Mesenchymal stem cell (in vitro differentiated cells and primary cell): ENCODE measurements around the gene NAV2.

Source experiments
- DNase-seq: peaks from one replicate; pipeline ENCODE4 v3.0.0-alpha.2; 2013
- H2AFZ ChIP-seq: one replicate; pipeline ENCODE4 v1.6.1; 2013; ENCODE audit warnings: low read depth, mild to moderate bottlenecking, control low read depth, inconsistent platforms, low read length, moderate library complexity
- H2AK5ac ChIP-seq: 2 replicates; pipeline ENCODE4 v1.6.1; 2013; ENCODE audit warnings: low read length, moderate library complexity, mild to moderate bottlenecking, inconsistent platforms; ENCODE audit not compliant: severe bottlenecking
- H2BK120ac ChIP-seq: one replicate; pipeline ENCODE4 v1.6.1; 2013; ENCODE audit warnings: low read depth, mild to moderate bottlenecking, inconsistent platforms, low read length, moderate library complexity
- H2BK12ac ChIP-seq, 2 experiments: one replicate each; pipeline ENCODE4 v1.6.1; 2013; ENCODE audit warnings: inconsistent platforms in 2 of 2, low read length in 2 of 2, mild to moderate bottlenecking in 2 of 2, moderate library complexity in 2 of 2, control low read depth in 1 of 2
- H2BK15ac ChIP-seq: one replicate; pipeline ENCODE4 v1.6.1; 2013; ENCODE audit warnings: mild to moderate bottlenecking, low read depth, inconsistent platforms; ENCODE audit not compliant: poor library complexity, severe bottlenecking
- H2BK5ac ChIP-seq: 2 replicates; pipeline ENCODE4 v1.6.1; 2013; ENCODE audit warnings: low read depth, mild to moderate bottlenecking, low read length, control low read depth, inconsistent platforms; ENCODE audit not compliant: poor library complexity, severe bottlenecking
- H3K14ac ChIP-seq, 2 experiments: one replicate each; pipeline ENCODE4 v1.6.1; 2013; ENCODE audit warnings: inconsistent platforms in 2 of 2, low read length in 2 of 2, control low read depth in 1 of 2, mild to moderate bottlenecking in 1 of 2, moderate library complexity in 1 of 2
- H3K18ac ChIP-seq, 2 experiments: one replicate each; pipeline ENCODE4 v1.6.1; 2013; ENCODE audit warnings: inconsistent platforms in 2 of 2, low read length in 2 of 2, control low read depth in 1 of 2, low read depth in 1 of 2, mild to moderate bottlenecking in 1 of 2
- H3K23ac ChIP-seq, 2 experiments: one replicate each; pipeline ENCODE4 v1.6.1; 2013; ENCODE audit warnings: inconsistent platforms in 2 of 2, low read length in 2 of 2, mild to moderate bottlenecking in 2 of 2, moderate library complexity in 2 of 2, control low read depth in 1 of 2
- H3K27ac ChIP-seq: 2 replicates; pipeline ENCODE4 v1.5.1; 2013; ENCODE audit warnings: mild to moderate bottlenecking, moderate library complexity, low read length, control low read depth, inconsistent platforms; ENCODE audit not compliant: poor library complexity, severe bottlenecking
- H3K27me3 ChIP-seq, 2 experiments: 2 replicates each; pipeline versions ENCODE4 v1.6.1 to v1.7.0; 2013; ENCODE audit warnings: low read length in 2 of 2, mild to moderate bottlenecking in 2 of 2, moderate library complexity in 2 of 2, control low read depth in 1 of 2, inconsistent platforms in 1 of 2; ENCODE audit not compliant: control insufficient read depth in 1 of 2, insufficient read depth in 1 of 2
- H3K36me3 ChIP-seq, 2 experiments: 2 replicates each; pipeline versions ENCODE4 v1.6.1 to v1.7.0; 2013; ENCODE audit warnings: low read length in 2 of 2, control low read depth in 1 of 2, inconsistent platforms in 1 of 2, low read depth in 1 of 2, mild to moderate bottlenecking in 1 of 2; ENCODE audit not compliant: insufficient read depth in 2 of 2, control insufficient read depth in 1 of 2
- H3K4ac ChIP-seq, 2 experiments: one replicate each; pipeline ENCODE4 v1.6.1; 2013; ENCODE audit warnings: inconsistent platforms in 2 of 2, low read length in 2 of 2, mild to moderate bottlenecking in 2 of 2, moderate library complexity in 2 of 2, control low read depth in 1 of 2, low read depth in 1 of 2
- H3K4me1 ChIP-seq: 2 replicates; pipeline ENCODE4 v1.6.1; 2013; ENCODE audit warnings: low read depth, low read length, control low read depth; ENCODE audit not compliant: control insufficient read depth, insufficient read depth
- H3K4me2 ChIP-seq: 2 replicates; pipeline ENCODE4 v1.6.1; 2013; ENCODE audit warnings: low read length, mild to moderate bottlenecking, inconsistent platforms; ENCODE audit not compliant: poor library complexity, severe bottlenecking
- H3K4me3 ChIP-seq, 2 experiments: 2 replicates each; pipeline versions ENCODE4 v1.5.1 to v1.7.0; 2013; ENCODE audit warnings: low read length in 2 of 2, mild to moderate bottlenecking in 2 of 2, control low read depth in 1 of 2, low read depth in 1 of 2; ENCODE audit not compliant: insufficient read depth in 1 of 2
- H3K79me1 ChIP-seq: replicated peaks from 2 replicates; pipeline ENCODE4 v1.6.1; 2013; ENCODE audit warnings: mild to moderate bottlenecking, control low read depth, low read length, inconsistent platforms; ENCODE audit not compliant: poor library complexity, severe bottlenecking
- H3K9ac ChIP-seq: 2 replicates; pipeline ENCODE4 v1.7.0; 2013; ENCODE audit warnings: mild to moderate bottlenecking, low read length, moderate library complexity
- H3K9me3 ChIP-seq: 2 replicates; pipeline ENCODE4 v1.7.0; 2013; ENCODE audit warnings: mild to moderate bottlenecking, low read length; ENCODE audit not compliant: control insufficient read depth
- H4K8ac ChIP-seq: one replicate; pipeline ENCODE4 v1.6.1; 2013; ENCODE audit warnings: inconsistent platforms, mild to moderate bottlenecking, low read length, moderate library complexity
- H4K91ac ChIP-seq: one replicate; pipeline ENCODE4 v1.6.1; 2013; ENCODE audit warnings: mild to moderate bottlenecking, low read length, inconsistent platforms
- WGBS: methylation state at CpG from one replicate; pipeline ENCODE4 v1.1.7; 2013; ENCODE audit warnings: mixed read lengths; 5-methylcytosine and 5-hydroxymethylcytosine counted together

The NAV2 gene

DNA sequence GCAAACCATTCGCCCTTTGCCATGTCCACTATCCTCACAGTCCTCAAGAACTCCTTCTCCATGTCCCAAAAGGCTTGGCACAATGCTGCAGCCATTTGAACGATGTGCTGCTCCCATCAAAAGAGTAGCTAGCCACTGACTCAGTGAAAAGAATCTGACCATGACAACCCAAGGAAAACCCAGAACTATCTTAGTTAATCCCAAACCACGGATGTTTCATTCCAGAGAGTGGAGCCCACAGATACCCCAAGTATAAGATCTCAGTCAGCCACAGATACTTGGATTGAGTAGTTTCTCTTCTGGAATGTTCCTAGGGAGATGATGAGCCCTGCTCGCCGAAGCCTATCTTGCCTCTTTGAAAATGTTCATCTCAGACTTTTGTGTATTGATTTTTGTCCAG lies 176.9 kb downstream of the NAV2 start:
- Histone ChIP-seq H2BK12ac (no peak overlapping the region), H3K4ac (no peak overlapping the region), H3K4me2 (no peak overlapping the region), H2BK5ac (peak overlapping the region; percentile 63), H2BK120ac (no peak overlapping the region), H3K9ac (no peak overlapping the region), H3K9me3 (no peaks in the 10 kb centered on the region), H3K4me1 (peaks cover 9% of the 10 kb centered on the region), H2BK15ac (no peak overlapping the region), H3K27ac (peak overlapping the region; percentile 90), H3K23ac (no peak overlapping the region), H3K79me1 (peaks cover 7% of the 10 kb centered on the region), H2AK5ac (peak overlapping the region; percentile 94), H2AFZ (no peak overlapping the region), H3K27me3 (no peaks in the 10 kb centered on the region), H4K8ac (no peak overlapping the region), H3K36me3 (peaks cover 9 to 97% of the 10 kb centered on the region in 2 experiments), H4K91ac (no peak overlapping the region), H3K14ac (no peak overlapping the region), H3K4me3 (no peak overlapping the region), H3K18ac (no peak overlapping the region)
- no peak for DNase-seq
- 92% methylated on average over 3 of the region's 5 CpGs for WGBS

DNA sequence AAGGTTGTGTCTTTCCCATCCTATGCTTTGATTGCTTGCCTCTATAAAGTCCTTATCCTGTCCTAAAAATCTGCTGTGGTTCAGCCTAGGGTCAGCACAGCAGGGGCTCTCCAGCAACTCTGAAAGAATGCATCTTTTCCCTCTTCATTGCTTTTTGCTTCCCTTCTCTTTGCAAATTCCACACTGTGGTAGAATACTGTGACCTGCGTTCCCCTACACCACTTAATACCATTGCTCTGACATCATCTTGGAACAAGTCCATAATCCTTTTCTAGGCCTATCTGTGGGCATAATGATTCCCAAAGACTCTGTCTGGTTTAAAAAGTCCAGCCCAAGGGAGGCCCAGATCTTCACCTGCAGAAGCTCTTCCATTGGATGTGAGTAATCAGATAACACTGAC lies 177.7 kb downstream of the NAV2 start:
- no peak overlapping the region for H3K4me2 ChIP-seq
- no peak overlapping the region for H3K18ac ChIP-seq
- WGBS: 3% methylated on average over 1 of the region's 1 CpG
- H3K36me3 ChIP-seq: peaks cover 9 to 93% of the 10 kb centered on the region in 2 experiments
- peaks cover 7% of the 10 kb centered on the region for H3K79me1 ChIP-seq
- H3K9me3 ChIP-seq: no peaks in the 10 kb centered on the region
- no peak overlapping the region for H2BK15ac ChIP-seq
- peak overlapping the region; percentile 67 for H2BK120ac ChIP-seq
- no peak overlapping the region for H4K91ac ChIP-seq
- H4K8ac ChIP-seq: no peak overlapping the region
- no peak overlapping the region for H3K4ac ChIP-seq
- peak; percentile 66 for DNase-seq
- H2AK5ac ChIP-seq: no peak overlapping the region
- no peak overlapping the region for H3K14ac ChIP-seq
- H3K27ac ChIP-seq: peak overlapping the region; percentile 90
- no peak overlapping the region for H2AFZ ChIP-seq
- no peak overlapping the region for H2BK5ac ChIP-seq
- H3K9ac ChIP-seq: no peak overlapping the region
- H3K4me3 ChIP-seq: no peak overlapping the region
- no peak overlapping the region for H2BK12ac ChIP-seq
- peaks cover 9% of the 10 kb centered on the region for H3K4me1 ChIP-seq
- H3K27me3 ChIP-seq: no peaks in the 10 kb centered on the region
- H3K23ac ChIP-seq: no peak overlapping the region

- H4K8ac ChIP-seq: no peak overlapping the region
- peaks cover 7% of the 10 kb centered on the region for H3K79me1 ChIP-seq
- H3K4me1 ChIP-seq: peaks cover 9% of the 10 kb centered on the region
- H3K4me2 ChIP-seq: no peak overlapping the region
- H4K91ac ChIP-seq: no peak overlapping the region
- DNase-seq: no peak
- no peak overlapping the region for H3K9ac ChIP-seq
- H2AFZ ChIP-seq: no peak overlapping the region
- no peak overlapping the region for H2BK5ac ChIP-seq
- H3K14ac ChIP-seq: no peak overlapping the region
- no peak overlapping the region for H3K4me3 ChIP-seq
- no peak overlapping the region for H2BK12ac ChIP-seq
- no peaks in the 10 kb centered on the region for H3K9me3 ChIP-seq
- H3K36me3 ChIP-seq: peaks cover 7 to 94% of the 10 kb centered on the region in 2 experiments
- no peak overlapping the region for H3K23ac ChIP-seq
- H3K18ac ChIP-seq: no peak overlapping the region
- peak overlapping the region; percentile 86 for H3K27ac ChIP-seq
- no peak overlapping the region for H2BK15ac ChIP-seq
- H2BK120ac ChIP-seq: no peak overlapping the region
- H2AK5ac ChIP-seq: peak overlapping the region; percentile 24
- no peak overlapping the region for H3K4ac ChIP-seq
- H3K27me3 ChIP-seq: no peaks in the 10 kb centered on the region
Observed at GRCh38 chr11:19891022-19891421, 178.4 kb downstream of the NAV2 start.

- peaks cover 7% of the 10 kb centered on the region for H3K79me1 ChIP-seq
- no peaks in the 10 kb centered on the region for H3K27me3 ChIP-seq
- H3K36me3 ChIP-seq: peaks cover 3 to 90% of the 10 kb centered on the region in 2 experiments
- no peak overlapping the region for H2BK12ac ChIP-seq
- H4K8ac ChIP-seq: no peak overlapping the region
- H3K4me3 ChIP-seq: no peak overlapping the region
- no peak overlapping the region for H3K23ac ChIP-seq
- peak overlapping the region; percentile 95 for H2AK5ac ChIP-seq
- H4K91ac ChIP-seq: no peak overlapping the region
- peak overlapping the region in 1 of 2 experiments; percentile 3 for H3K18ac ChIP-seq
- H3K4me2 ChIP-seq: no peak overlapping the region
- H3K9ac ChIP-seq: no peak overlapping the region
- no peak overlapping the region for H2BK120ac ChIP-seq
- WGBS: 96% methylated on average over 10 of the region's 11 CpGs
- no peaks in the 10 kb centered on the region for H3K9me3 ChIP-seq
- H2BK5ac ChIP-seq: no peak overlapping the region
- peaks cover 9% of the 10 kb centered on the region for H3K4me1 ChIP-seq
- H3K14ac ChIP-seq: no peak overlapping the region
- no peak overlapping the region for H2BK15ac ChIP-seq
- no peak overlapping the region for H3K4ac ChIP-seq
- no peak overlapping the region for H2AFZ ChIP-seq
- no peak overlapping the region for H3K27ac ChIP-seq
- DNase-seq: no peak
Observed at GRCh38 chr11:19892387-19892786, 179.8 kb downstream of the NAV2 start.
